ENCODE data around the gene OTUD5.

- TF ChIP-seq, protein P1, sequence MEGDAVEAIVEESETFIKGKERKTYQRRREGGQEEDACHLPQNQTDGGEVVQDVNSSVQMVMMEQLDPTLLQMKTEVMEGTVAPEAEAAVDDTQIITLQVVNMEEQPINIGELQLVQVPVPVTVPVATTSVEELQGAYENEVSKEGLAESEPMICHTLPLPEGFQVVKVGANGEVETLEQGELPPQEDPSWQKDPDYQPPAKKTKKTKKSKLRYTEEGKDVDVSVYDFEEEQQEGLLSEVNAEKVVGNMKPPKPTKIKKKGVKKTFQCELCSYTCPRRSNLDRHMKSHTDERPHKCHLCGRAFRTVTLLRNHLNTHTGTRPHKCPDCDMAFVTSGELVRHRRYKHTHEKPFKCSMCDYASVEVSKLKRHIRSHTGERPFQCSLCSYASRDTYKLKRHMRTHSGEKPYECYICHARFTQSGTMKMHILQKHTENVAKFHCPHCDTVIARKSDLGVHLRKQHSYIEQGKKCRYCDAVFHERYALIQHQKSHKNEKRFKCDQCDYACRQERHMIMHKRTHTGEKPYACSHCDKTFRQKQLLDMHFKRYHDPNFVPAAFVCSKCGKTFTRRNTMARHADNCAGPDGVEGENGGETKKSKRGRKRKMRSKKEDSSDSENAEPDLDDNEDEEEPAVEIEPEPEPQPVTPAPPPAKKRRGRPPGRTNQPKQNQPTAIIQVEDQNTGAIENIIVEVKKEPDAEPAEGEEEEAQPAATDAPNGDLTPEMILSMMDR (conservative IDR thresholded peaks at IDR 0.05): no peak
- no peak for TF ChIP-seq EZH2 (IDR thresholded peaks at IDR 0.05; ENCODE audit: low read depth)
Observed at GRCh38 chrX:48960291-48960690, 2.9 kb upstream of the OTUD5 start.
